ENCODE measurements around the gene GPR142. TPM values are rescaled to one million over a fixed set of nuclear protein-coding genes. Genes with fewer than 3 reads are reported as not detected.

The GPR142 gene
- total RNA-seq, 1 experiment from 2014 or later, result 0.33 TPM

DNA sequence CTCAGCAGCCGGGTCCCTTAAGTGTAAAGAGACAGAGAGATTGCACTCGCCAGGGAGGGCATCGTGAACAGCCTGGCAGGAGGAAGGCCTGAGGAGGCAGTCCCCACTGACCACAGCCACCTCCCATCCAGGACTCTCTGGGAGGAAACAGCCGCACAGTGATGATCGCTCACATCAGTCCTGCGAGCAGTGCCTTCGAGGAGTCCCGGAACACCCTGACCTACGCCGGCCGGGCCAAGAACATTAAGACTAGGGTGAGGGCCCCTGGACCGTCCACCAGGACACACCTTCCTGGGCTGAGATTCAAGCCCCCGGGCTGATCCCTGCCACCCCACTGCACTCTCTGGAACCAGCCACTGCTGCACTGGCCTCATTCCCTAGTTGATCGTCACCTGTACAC lies 19.7 kb upstream of the GPR142 start:
- H3K27me3 Mint-ChIP-seq (ENCODE audit: low read depth), result peaks cover 68% of the 10 kb centered on the region

More for the DNA sequence above, 19.7 kb upstream of the GPR142 start:
- Histone ChIP-seq H3K23ac (ENCODE audit: insufficient read length, low read depth, low read length) (no peak overlapping the region), H3K27ac (ENCODE audit: insufficient read length, low read depth, low read length) (no peak overlapping the region), H2BK15ac (ENCODE audit: low read depth, low read length) (no peak overlapping the region), H4K20me1 (ENCODE audit: control insufficient read depth, insufficient read depth, insufficient read length) (no peaks in the 10 kb centered on the region), H3K4me1 (ENCODE audit: insufficient read depth, low read length) (no peaks in the 10 kb centered on the region), H4K8ac (replicated peaks; ENCODE audit: insufficient read length, low read depth, low read length) (no peak overlapping the region), H3K18ac (ENCODE audit: insufficient read length, low read depth, low read length) (no peak overlapping the region), H2BK5ac (ENCODE audit: insufficient read length, low read length) (no peak overlapping the region), H3K79me1 (ENCODE audit: insufficient read depth, low read depth, low read length, poor library complexity, severe bottlenecking) (no peaks in the 10 kb centered on the region), H2BK20ac (ENCODE audit: low read depth, low read length, poor library complexity, severe bottlenecking) (no peak overlapping the region), H3T11ph (ENCODE audit: low read length) (no peak overlapping the region), H3K23me2 (ENCODE audit: insufficient read length, low read depth, low read length, poor library complexity, severe bottlenecking) (no peaks in the 10 kb centered on the region), H2AK5ac (ENCODE audit: insufficient read length, low read length) (no peak overlapping the region), H2BK12ac (ENCODE audit: insufficient read length, low read depth, low read length) (no peak overlapping the region), H4K5ac (ENCODE audit: insufficient read length, low read depth, low read length) (no peak overlapping the region), H3K79me2 (ENCODE audit: insufficient read depth, low read length) (no peaks in the 10 kb centered on the region), H3K9ac (ENCODE audit: extremely low read depth, insufficient read length, low read length) (no peak overlapping the region), H3K4ac (ENCODE audit: low read depth, low read length) (no peak overlapping the region), H2BK120ac (ENCODE audit: low read depth, low read length, poor library complexity, severe bottlenecking) (no peak overlapping the region), H3K14ac (ENCODE audit: insufficient read depth, low read length) (no peak overlapping the region), H3K56ac (ENCODE audit: insufficient read length, low read depth, low read length) (no peak overlapping the region), H3K4me2 (ENCODE audit: insufficient read depth, insufficient read length, low read length) (no peak overlapping the region), H4K91ac (ENCODE audit: insufficient read length, low read depth, low read length) (no peak overlapping the region), H3K9me3 (ENCODE audit: control insufficient read depth, low read depth, low read length) (no peaks in the 10 kb centered on the region), H2AFZ (ENCODE audit: low read length) (no peak overlapping the region), H3K27me3 (ENCODE audit: insufficient read depth, low read length) (peaks cover 7% of the 10 kb centered on the region; the same call in 1 of the 2 replicates)
- TF ChIP-seq, protein P1, sequence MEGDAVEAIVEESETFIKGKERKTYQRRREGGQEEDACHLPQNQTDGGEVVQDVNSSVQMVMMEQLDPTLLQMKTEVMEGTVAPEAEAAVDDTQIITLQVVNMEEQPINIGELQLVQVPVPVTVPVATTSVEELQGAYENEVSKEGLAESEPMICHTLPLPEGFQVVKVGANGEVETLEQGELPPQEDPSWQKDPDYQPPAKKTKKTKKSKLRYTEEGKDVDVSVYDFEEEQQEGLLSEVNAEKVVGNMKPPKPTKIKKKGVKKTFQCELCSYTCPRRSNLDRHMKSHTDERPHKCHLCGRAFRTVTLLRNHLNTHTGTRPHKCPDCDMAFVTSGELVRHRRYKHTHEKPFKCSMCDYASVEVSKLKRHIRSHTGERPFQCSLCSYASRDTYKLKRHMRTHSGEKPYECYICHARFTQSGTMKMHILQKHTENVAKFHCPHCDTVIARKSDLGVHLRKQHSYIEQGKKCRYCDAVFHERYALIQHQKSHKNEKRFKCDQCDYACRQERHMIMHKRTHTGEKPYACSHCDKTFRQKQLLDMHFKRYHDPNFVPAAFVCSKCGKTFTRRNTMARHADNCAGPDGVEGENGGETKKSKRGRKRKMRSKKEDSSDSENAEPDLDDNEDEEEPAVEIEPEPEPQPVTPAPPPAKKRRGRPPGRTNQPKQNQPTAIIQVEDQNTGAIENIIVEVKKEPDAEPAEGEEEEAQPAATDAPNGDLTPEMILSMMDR (conservative IDR thresholded peaks at IDR 0.05), result no peak
- no CpG with 5 or more reads among the region's 14 CpGs for WGBS (ENCODE audit: extremely low coverage, insufficient read length, low lambda C conversion rate)
- no peaks in the 10 kb centered on the region for H3K36me3 Mint-ChIP-seq (ENCODE audit: insufficient read depth in 1 of 3, low read depth in 3 of 3)
- no peak overlapping the region for H3K4me3 Mint-ChIP-seq
- DNase-seq, result no peak
- H3K27ac Mint-ChIP-seq, result no peak overlapping the region; a peak in 1 of 7 replicates
- peaks cover 3 to 15% of the 10 kb centered on the region in 2 experiments; a peak in 3 of 4 replicates for H3K4me1 Mint-ChIP-seq
- H3K9me3 Mint-ChIP-seq, result no peaks in the 10 kb centered on the region
